ENCODE measurements around the gene TCEANC2. TPM values are rescaled to one million over a fixed set of nuclear protein-coding genes. Genes with fewer than 3 reads are reported as not detected.
"Not testable (repeated sequence)": the region's sequence is repeated elsewhere in the genome, so short reads cannot be mapped to it uniquely, and the experiment has no call there.

The TCEANC2 gene
- polyA plus RNA-seq, 1 donor from 2014 or later = 7.8 TPM

- H3K36me3 Mint-ChIP-seq = no peaks in the 10 kb centered on the region
- no peaks in the 10 kb centered on the region for H3K4me1 Mint-ChIP-seq
- H3K27ac Mint-ChIP-seq = peak overlapping the region in 1 of 3 donors; percentile 43
- no peaks in the 10 kb centered on the region for H3K9me3 Mint-ChIP-seq
- no peak overlapping the region for H3K4me3 Mint-ChIP-seq
- peaks cover 1% of the 10 kb centered on the region for H3K27me3 Mint-ChIP-seq
Measured at GRCh38 chr1:54016343-54017282, 36.8 kb upstream of the TCEANC2 start.

- H3K27me3 Mint-ChIP-seq = no peaks in the 10 kb centered on the region
- no peaks in the 10 kb centered on the region for H3K9me3 Mint-ChIP-seq
- no peak within 1 kb of the TSS for H3K4me3 Mint-ChIP-seq
- H3K4me1 Mint-ChIP-seq = no peaks in the 10 kb centered on the region
- H3K36me3 Mint-ChIP-seq = no peaks in the 10 kb centered on the region
- H3K27ac Mint-ChIP-seq = peak within 1 kb of the TSS in 1 of 3 donors; percentile 20
Measured at GRCh38 chr1:54017979-54018378, 35.4 kb upstream of the TCEANC2 start, which contains the start of gene LDLRAD1. Gene LDLRAD1, minus strand, starts transcription at chr1:54018186. Its CDS starts 74 bp downstream, at chr1:54018112.

GRCh38 chr1:54018635-54019034 is 34.8 kb upstream of the TCEANC2 start:
- Mint-ChIP-seq H3K27me3 (no peaks in the 10 kb centered on the region), H3K4me1 (no peaks in the 10 kb centered on the region), H3K4me3 (no peak overlapping the region), H3K36me3 (no peaks in the 10 kb centered on the region), H3K27ac (peak overlapping the region in 1 of 3 donors; percentile 20), H3K9me3 (no peaks in the 10 kb centered on the region)

- not testable (repeated sequence) for H3K4me1 Mint-ChIP-seq, H3K27ac Mint-ChIP-seq, H3K27me3 Mint-ChIP-seq, H3K9me3 Mint-ChIP-seq, H3K4me3 Mint-ChIP-seq, H3K36me3 Mint-ChIP-seq
Measured at GRCh38 chr1:54019562-54020176, 33.7 kb upstream of the TCEANC2 start.

- H3K4me3 Mint-ChIP-seq = no peak overlapping the region
- no peaks in the 10 kb centered on the region for H3K9me3 Mint-ChIP-seq
- no peaks in the 10 kb centered on the region for H3K4me1 Mint-ChIP-seq
- H3K27ac Mint-ChIP-seq = no peak overlapping the region
- no peaks in the 10 kb centered on the region for H3K27me3 Mint-ChIP-seq
- no peaks in the 10 kb centered on the region for H3K36me3 Mint-ChIP-seq
Measured at GRCh38 chr1:54024358-54024757, 29.1 kb upstream of the TCEANC2 start.

GRCh38 chr1:54024811-54025210 is 28.6 kb upstream of the TCEANC2 start:
- H3K36me3 Mint-ChIP-seq, H3K27me3 Mint-ChIP-seq, H3K4me1 Mint-ChIP-seq, H3K27ac Mint-ChIP-seq, H3K9me3 Mint-ChIP-seq, H3K4me3 Mint-ChIP-seq: not testable (repeated sequence)

GRCh38 chr1:54027848-54028247 is 25.6 kb upstream of the TCEANC2 start:
- no peaks in the 10 kb centered on the region for H3K36me3 Mint-ChIP-seq
- H3K9me3 Mint-ChIP-seq = no peaks in the 10 kb centered on the region
- no peaks in the 10 kb centered on the region for H3K27me3 Mint-ChIP-seq
- H3K27ac Mint-ChIP-seq = no peak overlapping the region
- peaks cover 2 to 5% (median 3%) of the 10 kb centered on the region in 3 donors for H3K4me1 Mint-ChIP-seq
- no peak overlapping the region for H3K4me3 Mint-ChIP-seq

GRCh38 chr1:54028306-54029251 is 24.8 kb upstream of the TCEANC2 start:
- peak overlapping the region in 2 of 3 donors; percentile 32 to 88 for H3K27ac Mint-ChIP-seq
- no peaks in the 10 kb centered on the region for H3K27me3 Mint-ChIP-seq
- H3K36me3 Mint-ChIP-seq = no peaks in the 10 kb centered on the region

GRCh38 chr1:54037476-54037875 is 15.9 kb upstream of the TCEANC2 start:
- peaks cover 0 to under 1% (median 0%) of the 10 kb centered on the region in 3 donors for H3K4me1 Mint-ChIP-seq
- no peak overlapping the region for H3K4me3 Mint-ChIP-seq
- H3K36me3 Mint-ChIP-seq = peaks cover 3% of the 10 kb centered on the region
- H3K9me3 Mint-ChIP-seq = no peaks in the 10 kb centered on the region
- H3K27ac Mint-ChIP-seq = no peak overlapping the region
- no peaks in the 10 kb centered on the region for H3K27me3 Mint-ChIP-seq

More at GRCh38 chr1:54028306-54029251, 24.8 kb upstream of the TCEANC2 start:
- no peak overlapping the region for H3K4me3 Mint-ChIP-seq
- H3K4me1 Mint-ChIP-seq = peaks cover 2 to 5% (median 3%) of the 10 kb centered on the region in 3 donors
- no peaks in the 10 kb centered on the region for H3K9me3 Mint-ChIP-seq

- H3K4me1 Mint-ChIP-seq = peaks cover 5 to 10% (median 6%) of the 10 kb centered on the region in 3 donors
- no peaks in the 10 kb centered on the region for H3K27me3 Mint-ChIP-seq
- H3K4me3 Mint-ChIP-seq = no peak overlapping the region
- H3K27ac Mint-ChIP-seq = no peak overlapping the region
- no peaks in the 10 kb centered on the region for H3K9me3 Mint-ChIP-seq
- peaks cover 2% of the 10 kb centered on the region for H3K36me3 Mint-ChIP-seq
Measured at GRCh38 chr1:54041806-54042205, 11.6 kb upstream of the TCEANC2 start.

- no peak overlapping the region for H3K4me3 Mint-ChIP-seq
- H3K4me1 Mint-ChIP-seq = peaks cover 17 to 28% (median 25%) of the 10 kb centered on the region in 3 donors
- no peaks in the 10 kb centered on the region for H3K9me3 Mint-ChIP-seq
- H3K27ac Mint-ChIP-seq = no peak overlapping the region
- peaks cover 2% of the 10 kb centered on the region for H3K36me3 Mint-ChIP-seq
- H3K27me3 Mint-ChIP-seq = no peaks in the 10 kb centered on the region
Measured at GRCh38 chr1:54045496-54045895, 7.9 kb upstream of the TCEANC2 start.

GRCh38 chr1:54046671-54047383 is 6.6 kb upstream of the TCEANC2 start:
- H3K4me1 Mint-ChIP-seq = peaks cover 17 to 31% (median 28%) of the 10 kb centered on the region in 3 donors
- peaks cover 2% of the 10 kb centered on the region for H3K36me3 Mint-ChIP-seq
- peak overlapping the region; percentile 46 to 71 (median 52) for H3K27ac Mint-ChIP-seq
- peak overlapping the region in 2 of 4 donors; percentile 43 to 76 for H3K4me3 Mint-ChIP-seq
- H3K27me3 Mint-ChIP-seq = no peaks in the 10 kb centered on the region
- H3K9me3 Mint-ChIP-seq = no peaks in the 10 kb centered on the region

- no peaks in the 10 kb centered on the region for H3K27me3 Mint-ChIP-seq
- H3K27ac Mint-ChIP-seq = peak overlapping the region; percentile 46 to 71 (median 52)
- no peaks in the 10 kb centered on the region for H3K9me3 Mint-ChIP-seq
- peaks cover 17 to 31% (median 28%) of the 10 kb centered on the region in 3 donors for H3K4me1 Mint-ChIP-seq
- H3K4me3 Mint-ChIP-seq = peak overlapping the region in 2 of 4 donors; percentile 43 to 76
- H3K36me3 Mint-ChIP-seq = peaks cover 2% of the 10 kb centered on the region
Measured at GRCh38 chr1:54047384-54048305, 5.8 kb upstream of the TCEANC2 start.

All from IgD-negative memory B cell (primary cell).